ENCODE results near the gene OR2AJ1.
"Not testable (repeated sequence)": the region's sequence is repeated elsewhere in the genome, so short reads cannot be mapped to it uniquely, and the experiment has no call there.

The OR2AJ1 gene, protein sequence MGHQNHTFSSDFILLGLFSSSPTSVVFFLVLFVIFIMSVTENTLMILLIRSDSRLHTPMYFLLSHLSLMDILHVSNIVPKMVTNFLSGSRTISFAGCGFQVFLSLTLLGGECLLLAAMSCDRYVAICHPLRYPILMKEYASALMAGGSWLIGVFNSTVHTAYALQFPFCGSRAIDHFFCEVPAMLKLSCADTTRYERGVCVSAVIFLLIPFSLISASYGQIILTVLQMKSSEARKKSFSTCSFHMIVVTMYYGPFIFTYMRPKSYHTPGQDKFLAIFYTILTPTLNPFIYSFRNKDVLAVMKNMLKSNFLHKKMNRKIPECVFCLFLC

DNA sequence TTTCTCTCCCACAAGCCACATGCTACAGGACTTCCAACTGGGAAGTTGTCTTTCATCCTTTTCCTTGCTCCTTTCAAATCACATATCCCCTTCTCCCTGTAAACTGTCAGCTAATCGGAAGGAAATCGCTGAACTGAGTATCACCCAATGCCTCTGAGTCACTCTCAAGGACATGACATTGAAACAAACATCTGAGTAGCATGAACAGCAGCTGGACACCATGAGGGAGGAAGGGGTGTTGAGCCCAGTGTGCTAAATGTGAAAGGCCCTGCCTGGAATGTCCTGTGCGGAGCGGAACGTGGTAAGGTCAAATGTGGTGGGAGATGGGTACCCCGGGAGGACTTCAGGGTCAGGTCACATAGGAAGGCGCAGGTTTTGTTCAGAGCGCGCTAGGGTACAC is at the start of gene OR2AJ1:
Gene OR2AJ1, plus strand, starts transcription at position 22 of the 400 bp plus-strand sequence. CDS start 8,880 bp downstream, outside the sequence.
- no peak for DNase-seq

DNA sequence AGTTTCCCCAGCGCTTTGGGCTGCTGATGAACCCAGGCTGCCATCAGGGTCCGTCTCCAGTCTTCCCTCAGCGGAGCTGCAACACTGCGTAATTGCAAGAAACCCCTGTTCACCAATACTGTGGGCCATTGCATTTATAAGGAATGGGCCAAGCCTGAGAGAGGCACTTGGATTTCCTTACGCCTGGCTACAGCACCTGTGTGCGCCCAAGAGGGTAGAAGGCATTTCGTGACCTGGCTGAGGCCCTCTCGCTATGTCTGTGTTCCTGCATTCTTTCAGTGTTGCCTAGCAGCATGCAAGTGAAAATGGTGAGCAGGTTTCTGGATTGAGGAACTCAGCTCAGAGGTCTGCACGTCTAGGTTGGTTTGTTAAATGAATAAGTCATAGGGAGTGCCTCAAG is 41.3 kb upstream of the OR2AJ1 start:
- no peak for DNase-seq

DNA sequence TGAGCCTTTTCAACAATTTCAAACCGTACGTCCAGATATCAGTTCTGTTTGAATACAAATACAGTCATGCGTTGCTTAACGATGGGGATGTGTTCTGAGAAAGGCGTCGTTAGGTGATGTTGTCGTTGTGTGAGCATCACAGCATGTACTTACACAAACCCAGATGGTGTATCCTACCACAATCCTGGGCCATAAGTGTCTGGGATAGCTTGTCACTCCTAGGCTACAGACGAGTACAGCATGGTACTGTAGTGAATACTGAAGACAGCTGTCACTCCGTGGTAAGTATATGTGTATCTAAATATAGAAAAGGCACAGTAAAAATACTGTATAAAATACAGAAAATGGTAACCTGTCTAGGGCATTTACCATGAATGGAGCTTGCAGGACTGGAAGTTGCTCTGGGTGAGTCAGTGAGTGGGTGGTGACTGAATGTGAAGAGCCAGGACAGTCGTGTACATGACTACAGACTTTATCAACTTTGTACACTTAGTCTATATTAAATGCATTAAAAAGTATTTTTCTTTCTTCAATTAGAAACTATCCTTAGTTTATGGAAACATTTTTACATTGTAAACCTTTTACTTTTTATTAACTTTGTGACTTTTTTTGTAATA is 39.8 kb upstream of the OR2AJ1 start:
- DNase-seq = no peak

DNA sequence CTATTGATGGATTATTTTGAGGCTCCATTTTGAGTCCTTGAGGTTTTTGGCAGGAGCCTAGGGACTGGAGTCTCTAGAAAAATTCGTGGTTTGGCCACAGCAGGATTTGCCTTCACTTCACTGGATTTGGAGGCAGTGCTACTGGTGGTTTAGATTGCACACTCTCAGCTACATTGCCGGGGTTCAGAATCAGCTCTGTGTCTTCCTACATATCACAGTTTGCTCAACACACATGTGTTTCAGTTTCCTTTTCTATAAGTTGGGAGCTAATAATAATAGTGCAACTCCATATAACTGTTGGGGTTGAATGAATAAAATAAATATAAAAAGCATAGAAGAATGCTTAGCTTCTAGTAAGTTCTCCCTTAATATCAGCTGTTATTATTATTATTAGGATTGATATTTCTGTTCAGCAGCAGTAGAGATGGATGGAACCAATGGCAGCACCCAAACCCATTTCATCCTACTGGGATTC is 29.5 kb upstream of the OR2AJ1 start, which contains the start of gene OR2W3:
Gene OR2W3, plus strand, starts transcription at position 425 of the 475 bp plus-strand sequence. Its CDS starts 0 bp downstream, at position 425.
- no peak for DNase-seq

DNA sequence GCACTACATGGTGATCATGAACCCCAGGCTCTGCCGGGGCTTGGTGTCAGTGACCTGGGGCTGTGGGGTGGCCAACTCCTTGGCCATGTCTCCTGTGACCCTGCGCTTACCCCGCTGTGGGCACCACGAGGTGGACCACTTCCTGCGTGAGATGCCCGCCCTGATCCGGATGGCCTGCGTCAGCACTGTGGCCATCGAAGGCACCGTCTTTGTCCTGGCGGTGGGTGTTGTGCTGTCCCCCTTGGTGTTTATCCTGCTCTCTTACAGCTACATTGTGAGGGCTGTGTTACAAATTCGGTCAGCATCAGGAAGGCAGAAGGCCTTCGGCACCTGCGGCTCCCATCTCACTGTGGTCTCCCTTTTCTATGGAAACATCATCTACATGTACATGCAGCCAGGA is 28.7 kb upstream of the OR2AJ1 start:
- DNase-seq = no peak

DNA sequence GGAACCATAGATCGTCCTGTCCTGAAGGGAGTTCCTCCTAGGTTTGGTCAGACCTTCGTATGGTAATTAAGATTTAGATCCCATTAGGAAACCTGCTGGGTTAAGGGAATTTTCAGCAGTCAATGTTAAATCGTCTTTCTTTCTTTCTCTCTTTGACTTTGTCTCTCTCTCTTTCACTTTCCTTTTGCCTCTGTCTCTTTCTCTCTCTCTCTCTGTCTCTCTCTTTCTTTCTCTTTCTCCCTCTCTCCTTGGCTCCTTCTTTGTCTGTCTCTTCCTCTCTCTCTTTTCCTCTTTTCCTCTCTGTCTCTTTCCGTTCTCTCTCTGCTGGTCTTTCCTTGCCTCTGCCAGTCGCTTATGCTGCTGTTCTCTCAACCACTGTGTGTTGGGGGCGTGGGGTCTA is 20.6 kb upstream of the OR2AJ1 start:
- DNase-seq = no peak

DNA sequence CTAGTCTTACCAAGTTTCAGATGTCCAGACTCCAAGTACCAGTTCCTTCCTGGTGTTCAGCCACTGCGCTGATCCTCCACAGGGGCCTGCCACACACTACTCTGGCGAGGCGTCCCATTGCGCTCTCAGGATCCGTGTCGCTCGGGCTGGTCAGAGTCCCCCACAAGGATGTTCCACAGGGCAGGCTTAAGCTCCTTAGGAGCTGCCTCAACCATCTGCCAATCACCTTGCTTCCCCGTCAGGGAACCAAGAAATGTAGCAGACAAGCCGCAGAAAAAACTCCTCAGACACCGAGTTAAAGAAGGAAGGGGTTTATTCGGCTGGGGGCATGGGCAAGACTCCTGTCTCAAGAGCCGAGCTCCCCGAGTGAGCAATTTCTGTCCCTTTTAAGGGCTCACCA is 19.5 kb upstream of the OR2AJ1 start:
- DNase-seq = no peak

DNA sequence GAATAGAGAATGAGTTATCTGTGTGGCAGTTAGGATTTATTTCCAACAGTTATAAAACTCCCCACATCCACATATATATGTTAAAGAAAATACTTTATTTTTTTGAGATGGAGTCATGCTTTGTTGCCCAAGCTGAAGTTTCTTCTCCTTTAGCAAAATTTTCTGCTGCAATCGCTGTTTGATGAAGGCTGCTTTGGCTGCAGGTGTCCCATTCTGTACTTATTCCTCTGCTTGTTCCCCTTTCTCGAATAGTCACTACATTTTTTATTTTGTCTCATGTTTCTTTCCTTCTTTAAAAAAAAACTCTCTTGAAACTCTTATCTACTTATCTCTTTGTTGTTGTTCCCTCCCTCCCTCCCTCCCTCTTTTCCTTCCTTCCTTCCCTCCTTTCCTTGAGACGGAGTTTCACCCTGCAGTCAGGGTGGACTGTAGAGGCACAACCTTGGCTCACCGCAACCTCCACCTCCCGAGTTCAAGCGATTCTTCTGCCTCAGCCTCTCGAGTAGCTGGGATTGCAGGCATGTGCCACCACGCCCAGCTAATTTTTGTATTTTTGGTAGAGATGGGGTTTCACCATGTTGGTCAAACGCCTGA is 18.7 kb upstream of the OR2AJ1 start:
- no peak for DNase-seq

DNA sequence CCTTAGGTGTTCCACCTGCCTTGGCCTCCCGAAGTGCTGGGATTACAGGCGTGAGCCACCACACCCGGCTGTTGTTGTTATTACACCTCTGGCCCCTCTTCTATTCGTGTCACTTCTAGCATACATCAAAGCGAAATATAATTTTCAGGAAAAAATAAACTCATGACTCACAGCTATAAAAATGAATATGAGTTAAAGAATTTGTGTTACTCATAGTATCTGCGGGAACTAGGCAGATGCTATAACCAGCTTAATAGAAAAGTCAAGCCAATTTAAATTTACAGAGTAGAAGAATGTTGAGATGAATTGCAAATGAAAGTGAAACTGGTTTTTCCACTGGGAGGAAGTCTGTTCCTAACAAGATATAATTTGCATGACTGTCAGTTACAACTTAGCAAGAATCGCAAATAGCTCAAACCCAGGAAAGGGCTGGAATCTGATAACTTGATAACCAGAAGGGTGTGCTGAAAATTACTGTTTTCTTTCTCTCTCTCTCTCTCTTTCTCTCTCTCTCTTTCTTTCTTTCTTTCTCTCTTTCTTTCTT is 18.1 kb upstream of the OR2AJ1 start:
- no peak for DNase-seq

DNA sequence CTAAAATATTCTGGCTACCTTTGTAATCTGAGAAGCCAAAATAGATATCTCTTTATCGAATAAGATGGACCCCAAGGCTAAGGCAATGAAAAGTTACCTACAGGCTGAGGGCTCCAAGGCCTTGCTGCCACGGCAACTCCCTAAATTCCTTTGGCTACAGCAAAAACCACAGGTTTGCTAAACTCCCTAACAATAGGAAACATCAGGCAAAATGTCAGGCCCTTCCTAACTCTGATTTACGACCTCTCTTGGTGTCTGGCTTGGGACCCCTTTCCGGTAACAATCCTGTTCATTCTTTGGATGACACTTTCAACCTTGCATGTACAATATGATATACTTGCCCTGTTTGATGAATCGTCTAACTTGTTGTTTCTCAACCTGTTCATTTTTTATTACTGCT is 15.9 kb upstream of the OR2AJ1 start:
- DNase-seq = no peak

DNA sequence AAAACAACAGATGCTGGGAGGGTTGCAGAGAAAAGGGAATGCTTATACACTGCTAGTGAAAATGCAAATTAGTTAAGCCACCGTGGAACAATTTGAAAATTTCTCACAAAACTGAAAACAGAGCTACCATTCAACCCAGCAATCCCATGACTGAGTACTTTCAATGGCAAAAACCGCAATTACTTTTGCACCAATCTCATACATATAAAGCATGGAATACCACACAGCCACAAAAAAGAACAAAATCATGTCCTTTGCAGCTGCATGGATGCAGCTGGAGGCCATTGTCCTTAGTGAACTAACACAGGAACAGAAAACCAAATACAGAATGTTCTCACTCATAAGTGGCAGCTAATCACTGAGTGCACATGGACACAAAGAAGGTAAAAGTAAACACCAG is 10.9 kb upstream of the OR2AJ1 start:
- DNase-seq = no peak

DNA sequence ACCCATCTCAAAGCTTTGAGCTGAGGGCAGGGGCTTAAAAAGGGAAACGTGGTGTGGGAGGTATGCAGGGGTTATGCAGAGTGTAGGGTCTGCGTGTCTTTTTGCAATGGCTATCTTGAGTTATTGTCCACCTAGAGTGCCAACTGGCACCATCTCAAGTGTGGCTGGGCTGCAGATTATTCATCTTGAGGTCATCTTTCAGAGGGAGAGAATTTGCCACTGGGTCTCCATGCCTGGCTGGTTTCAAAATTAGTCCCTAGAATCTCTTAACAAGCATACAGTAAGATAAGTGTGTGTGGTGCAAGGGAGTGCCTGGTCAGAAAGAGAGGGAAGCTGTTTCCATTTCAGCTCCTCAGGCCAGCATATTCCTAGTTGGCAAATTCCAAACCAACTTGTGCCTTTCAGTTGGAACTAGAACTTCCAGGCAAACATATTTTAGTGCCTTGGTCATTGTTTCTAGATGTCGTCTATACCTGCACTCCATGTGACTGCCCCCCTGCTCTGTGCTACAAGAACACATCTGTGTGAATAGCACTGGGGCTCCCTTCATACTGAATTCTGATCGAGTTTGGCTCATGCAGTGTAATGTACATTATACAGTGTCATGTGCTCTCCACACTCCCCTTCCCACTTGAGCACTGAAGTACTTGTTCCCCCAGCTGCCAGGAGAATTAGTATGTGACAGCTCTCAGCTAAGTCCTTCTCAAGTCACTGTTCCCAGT is 9.6 kb upstream of the OR2AJ1 start:
- DNase-seq = no peak

DNA sequence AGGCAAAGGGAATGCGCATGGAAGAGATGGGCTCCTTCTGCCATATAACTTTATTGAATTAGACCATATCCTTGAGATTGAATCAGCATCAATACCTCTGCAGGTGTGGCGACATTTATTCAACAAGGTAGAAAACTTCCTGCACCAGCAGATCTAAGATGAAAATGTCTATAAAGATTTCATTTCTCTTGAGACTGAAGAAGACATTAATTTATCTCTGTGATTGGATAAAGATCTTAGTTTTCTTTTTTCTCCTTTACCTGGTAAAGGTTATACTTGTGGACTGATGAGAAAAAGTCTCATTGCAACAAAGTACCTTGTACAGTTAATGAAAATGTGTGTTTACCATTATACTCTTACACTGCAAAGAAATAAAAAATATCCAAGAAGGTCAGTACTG is 4.7 kb upstream of the OR2AJ1 start, which contains the start of gene OR2T8:
Gene OR2T8, plus strand, starts transcription at position 301 of the 400 bp plus-strand sequence. CDS start 766 bp downstream, outside the sequence.
- no peak for DNase-seq

DNA sequence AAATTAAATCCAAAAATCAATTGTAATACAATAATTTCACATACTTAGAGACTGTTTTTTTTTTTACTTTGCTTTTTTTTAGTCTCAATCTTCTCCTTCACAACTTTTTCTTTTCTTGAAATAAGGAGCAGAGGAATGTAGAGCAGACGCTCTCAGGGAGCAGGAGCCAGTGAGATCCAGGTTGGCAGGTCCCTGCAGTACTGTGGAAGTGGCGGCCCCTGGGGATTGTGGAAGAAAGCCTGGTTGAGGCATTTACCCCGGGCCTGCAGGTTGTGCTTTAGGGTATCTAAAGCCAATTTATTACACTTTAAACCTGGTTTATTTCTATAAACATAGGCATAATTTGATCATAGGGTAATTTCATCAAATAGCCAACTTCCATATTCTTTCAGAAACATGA is 748 bp upstream of the OR2AJ1 start:
- DNase-seq = no peak

DNA sequence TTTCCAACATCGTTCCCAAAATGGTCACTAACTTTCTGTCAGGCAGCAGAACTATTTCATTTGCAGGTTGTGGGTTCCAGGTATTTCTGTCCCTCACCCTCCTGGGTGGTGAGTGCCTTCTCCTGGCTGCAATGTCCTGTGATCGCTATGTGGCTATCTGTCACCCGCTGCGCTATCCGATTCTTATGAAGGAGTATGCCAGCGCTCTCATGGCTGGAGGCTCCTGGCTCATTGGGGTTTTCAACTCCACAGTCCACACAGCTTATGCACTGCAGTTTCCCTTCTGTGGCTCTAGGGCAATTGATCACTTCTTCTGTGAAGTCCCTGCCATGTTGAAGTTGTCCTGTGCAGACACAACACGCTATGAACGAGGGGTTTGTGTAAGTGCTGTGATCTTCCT is 9.3 kb downstream of the OR2AJ1 start:
- no peak for DNase-seq

DNA sequence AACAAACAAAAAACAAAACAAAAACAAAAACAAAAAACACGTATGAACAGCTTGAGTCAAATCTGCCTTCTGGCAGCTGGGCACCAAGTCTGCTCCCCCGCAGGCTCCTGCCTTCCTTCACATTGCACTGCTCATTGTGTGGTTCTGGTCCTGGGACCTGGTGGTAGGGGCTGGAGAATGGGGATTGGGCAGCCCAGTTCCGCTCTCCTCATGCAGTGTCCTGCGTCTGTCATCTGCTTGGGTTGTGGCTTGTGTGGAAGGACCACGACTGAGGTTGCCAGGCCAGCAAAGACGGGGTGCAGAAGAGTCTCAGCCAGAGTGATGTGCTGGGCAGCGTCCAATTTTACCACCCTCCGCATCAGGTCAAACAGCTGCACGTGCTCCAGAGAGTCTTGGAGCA is 11.1 kb downstream of the OR2AJ1 start:
- no peak for DNase-seq

DNA sequence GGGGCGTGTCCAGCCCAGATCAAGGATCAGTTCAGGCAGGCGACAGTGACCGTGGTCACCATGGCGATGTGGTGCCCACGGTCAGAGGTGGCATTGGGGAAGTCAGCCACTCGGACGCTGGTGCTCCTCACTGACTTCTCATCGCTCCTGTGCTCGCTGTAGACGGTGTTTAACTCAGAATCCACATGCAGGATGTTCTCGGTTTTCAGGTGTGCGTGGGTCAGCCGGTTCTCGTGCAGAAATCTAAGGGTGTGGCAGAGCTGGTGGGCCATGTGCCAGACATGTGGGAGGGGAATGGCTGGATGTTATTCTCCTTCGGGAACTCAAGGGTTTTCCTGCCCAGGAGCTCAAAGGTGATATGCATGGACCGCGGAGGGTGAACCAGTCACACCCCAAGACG is 11.7 kb downstream of the OR2AJ1 start:
- DNase-seq = no peak

DNA sequence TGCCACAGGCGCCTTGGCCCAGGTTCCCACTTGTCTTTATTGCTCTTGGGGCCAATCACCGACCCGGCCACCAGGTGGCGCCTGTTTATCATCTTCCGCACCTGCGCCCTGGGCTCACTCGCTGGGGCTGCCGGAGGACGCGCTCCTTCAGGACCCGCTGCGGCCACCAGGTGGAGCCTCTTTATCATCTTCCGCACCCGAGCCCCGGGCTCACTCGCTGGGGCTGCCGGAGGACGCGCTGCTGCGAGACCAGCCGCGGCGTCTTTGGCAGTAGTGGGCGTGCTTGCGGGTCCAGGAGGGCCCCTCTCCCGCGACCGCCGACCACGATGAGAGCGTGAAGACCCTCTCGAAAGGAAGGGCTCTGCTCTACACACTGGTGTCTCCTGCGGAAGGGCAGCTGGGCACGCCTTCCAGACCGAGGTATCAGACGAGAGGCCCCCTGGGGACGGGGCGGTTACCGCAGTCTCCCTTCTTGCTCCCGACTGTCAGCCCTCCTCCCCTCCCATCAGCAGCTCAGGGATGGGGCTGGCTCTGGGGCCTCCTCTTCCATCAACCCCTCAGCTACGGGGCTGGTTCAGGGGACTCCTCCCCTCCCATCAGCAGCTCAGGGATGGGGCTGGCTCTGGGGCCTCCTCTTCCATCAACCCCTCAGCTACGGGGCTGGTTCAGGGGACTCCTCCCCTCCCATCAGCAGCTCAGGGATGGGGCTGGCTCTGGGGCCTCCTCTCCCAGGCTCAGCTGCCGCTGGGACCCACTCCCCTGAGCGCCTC is 12.5 kb downstream of the OR2AJ1 start:
- DNase-seq = not testable (repeated sequence)

DNA sequence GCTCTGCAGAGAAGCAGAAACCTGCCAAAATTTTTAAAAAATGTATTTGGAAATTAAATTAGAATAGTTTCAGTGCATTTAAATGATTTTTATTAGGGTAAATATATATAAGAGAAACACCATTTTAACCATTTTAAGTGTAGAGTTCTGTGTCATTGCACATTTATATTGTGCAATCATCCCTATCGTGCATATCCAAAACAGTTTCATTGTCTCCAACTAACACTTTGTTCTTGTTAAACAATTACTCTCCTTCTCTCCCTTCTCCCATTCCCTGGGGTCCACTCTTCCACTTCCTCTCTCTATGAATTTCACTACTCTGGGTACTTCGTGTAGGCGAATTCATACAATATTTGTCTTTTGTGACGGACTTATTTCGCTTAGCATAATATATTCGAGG is 17.9 kb downstream of the OR2AJ1 start:
- DNase-seq = no peak

DNA sequence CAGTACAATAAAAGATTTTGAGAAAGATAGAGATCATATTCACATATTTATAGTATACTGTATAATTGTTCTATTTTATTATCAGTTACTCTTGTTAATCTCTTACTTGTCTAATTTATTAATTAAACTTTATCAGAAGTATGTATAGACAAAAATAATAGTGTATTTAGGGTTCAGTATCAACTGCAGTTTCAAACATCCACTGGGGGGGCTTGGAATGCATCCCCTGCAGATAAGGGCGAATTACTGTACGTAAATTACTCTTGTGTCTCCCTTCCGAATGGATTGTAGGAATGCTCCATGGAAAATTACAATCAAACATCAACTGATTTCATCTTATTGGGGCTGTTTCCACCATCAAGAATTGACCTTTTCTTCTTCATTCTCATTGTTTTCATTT is 23.9 kb downstream of the OR2AJ1 start, which contains the start of gene OR2L8:
Gene OR2L8, plus strand, starts transcription at position 301 of the 400 bp plus-strand sequence. Its CDS starts 0 bp downstream, at position 301.
- no peak for DNase-seq

DNA sequence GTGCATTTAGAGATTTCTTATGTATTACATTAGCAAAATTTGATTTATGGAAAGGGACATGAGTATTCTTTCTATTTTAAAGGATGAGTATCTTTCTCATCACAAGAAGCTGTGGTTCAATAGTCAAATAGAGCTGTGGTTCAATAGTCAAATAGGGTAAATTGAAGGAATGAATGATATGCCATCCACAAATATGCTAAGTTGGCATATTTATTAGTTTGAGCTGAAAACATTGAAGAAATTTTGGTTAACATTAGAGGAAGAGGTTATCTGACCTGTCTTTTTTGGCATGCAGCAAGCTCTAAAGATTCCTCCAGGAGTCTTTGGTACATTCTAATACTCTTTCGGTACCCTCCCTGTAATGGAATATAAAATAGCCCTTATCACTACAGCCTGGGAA is 28.7 kb downstream of the OR2AJ1 start:
- no peak for DNase-seq

DNA sequence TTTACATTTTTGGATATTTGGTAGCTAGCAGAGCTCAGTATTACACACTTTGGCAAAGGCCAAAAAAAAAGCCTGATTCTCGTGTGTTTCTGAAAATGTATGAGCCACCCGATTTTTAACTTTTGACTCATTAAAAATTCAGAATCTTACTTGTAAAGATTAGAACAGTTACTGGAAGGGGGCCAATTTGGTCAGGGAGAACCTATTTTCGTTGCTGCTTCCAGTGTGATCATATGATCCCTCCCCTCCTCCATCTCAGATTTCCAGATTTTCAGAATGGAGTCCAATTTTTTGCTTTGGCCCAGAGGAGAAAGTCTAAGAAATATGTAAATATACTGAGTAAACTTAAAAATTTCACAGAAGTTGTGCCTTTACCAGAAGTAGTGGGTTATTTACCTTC is 37.1 kb downstream of the OR2AJ1 start:
- DNase-seq = no peak
